Heart right ventricle (tissue), 16 donors: ENCODE results near the gene SKA2. TPM values are rescaled to one million over a fixed set of nuclear protein-coding genes. Genes with fewer than 3 reads are reported as not detected.

ENCODE experiments used
- ATAC-seq, 8 donors: fragments of 200-7000 bp; cut with Tn5 transposase; one replicate each; pipeline ENCODE4 v1.9.1; 2020; ENCODE audit warnings: mild to moderate bottlenecking in 8 of 8, moderate library complexity in 8 of 8, moderate number of reproducible peaks in 1 of 8
- DNase-seq, 2 donors: peaks; one replicate each; pipeline ENCODE4 v3.0.0-alpha.2; 2020
- H3K27ac ChIP-seq, 10 donors: fragments of 200-600 bp; sonication (generic) in 2 of 10; one replicate each; pipeline versions ENCODE4 v1.5.0 to v1.8.0; 2020 to 2022; ENCODE audit warnings: mild to moderate bottlenecking in 3 of 10
- H3K27me3 ChIP-seq, 7 donors: fragments of 200-600 bp; one replicate each; pipeline ENCODE4 v1.8.0; 2021 to 2022; ENCODE audit warnings: mild to moderate bottlenecking in 2 of 7
- H3K36me3 ChIP-seq, 9 donors: fragments of 200-600 bp; sonication (generic) in 1 of 9; one replicate each; pipeline versions ENCODE4 v1.5.0 to v1.8.0; 2020 to 2022; ENCODE audit warnings: mild to moderate bottlenecking in 2 of 9
- H3K4me1 ChIP-seq, 9 donors: fragments of 200-600 bp; sonication (generic) in 1 of 9; one replicate each; pipeline versions ENCODE4 v1.5.0 to v1.8.0; 2020 to 2022; ENCODE audit warnings: mild to moderate bottlenecking in 4 of 9
- H3K4me3 ChIP-seq, 10 donors: fragments of 200-600 bp; sonication (generic) in 2 of 10; one replicate each; pipeline versions ENCODE4 v1.5.0 to v1.8.0; 2020 to 2022; ENCODE audit warnings: mild to moderate bottlenecking in 7 of 10, moderate library complexity in 2 of 10
- H3K9me3 ChIP-seq, 11 donors: fragments of 200-600 bp in 10 of 11; sonication (generic) in 2 of 11; one replicate each; pipeline versions ENCODE4 v1.5.0 to v1.8.0; 2013 to 2022; ENCODE audit warnings: mild to moderate bottlenecking in 2 of 11, control low read depth in 1 of 11, moderate library complexity in 1 of 11
- CTCF ChIP-seq, 9 donors: fragments of 200-600 bp; sonication (generic) in 2 of 9; IDR thresholded peaks; one replicate each; pipeline versions ENCODE4 v1.5.0 to v1.8.0; 2021 to 2022; ENCODE audit warnings: antibody characterized with exemption in 9 of 9, mild to moderate bottlenecking in 5 of 9, moderate library complexity in 1 of 9
- WGBS, 2 donors: extraction: QIAGEN DNeasy Blood & Tissue Kit; methylation state at CpG; one replicate each; pipeline ENCODE4 v1.1.7; 2013; ENCODE audit warnings: inconsistent platforms in 1 of 2; 5-methylcytosine and 5-hydroxymethylcytosine counted together
- intact Hi-C, 10 donors: fragments of 100-400 bp; cut with DNase I; formaldehyde crosslinking; loops; one replicate each; pipeline versions ENCODE4 v1.11.1 to v1.14.2; 2022
- polyA plus RNA-seq, 2 donors: library from polyadenylated mRNA; stranded (reverse); fragments of 200-250 nt; gene quantifications; one replicate each; pipeline ENCODE4 v1.2.3, GENCODE V29; 2013
- total RNA-seq, 10 donors: library from RNA; stranded (reverse); fragmentation: NEBNext Ultra II Directional in 3 of 10; extraction: Animal tissue kit (Norgen Biotek cat#: 25700) in 3 of 10; gene quantifications; one replicate each; pipeline versions ENCODE4 v1.2.1 to v1.2.4, GENCODE V29; 2021 to 2023
- donor health status: Arrhythmogenic right ventricular cardiomyopathy.
- donor health status: ischemic (EF 13 %, LVEDD 7.1; RV severe dilation, severe dysfunction).
- donor health status: healthy with polysubstance abuse.
- donor health status: DM: no; HTN: yes; CAD: no.
- donor health status: DM: no; HTN: no; CAD: no.
- donor health status: ischemic (EF 25% LVEDD 6.9; RV normal size, moderate dysfunction).
- donor health status: ischemic (EF 25% LVEDD 5.7; RV mildly dilated, moderate dysfunction).
- donor health status: healthy.
- donor health status: DM: yes; HTN: yes; CAD: no.
- donor health status: Ischemic cardiomyopathy.
- donor health status: ischemic (EF 35%, LVEDD 5.7; RV mildly dilated, moderate dysfunction).
- donor health status: nonischemic (EF 11% LVEDD 7.7; RV severe dilation, severe dysfunction).
- donor health status: DM: yes; HTN: yes; CAD: no.
- donor health status: PGD.
- donor health status: ischemic (EF 29% LVEDD 5.4; RV normal size, mild dysfunction).
- donor health status: nonischemic (EF 23%, LVEDD 6.1; RV moderate dilation, normal function).

SKA2 gene
- total and polyA plus RNA-seq, 12 donors, result 28.0 to 46.4 (median 34.8) TPM

- Histone ChIP-seq H3K9me3 (no peaks in the 10 kb centered on the region), H3K4me3 (no peak overlapping the region), H3K4me1 (no peaks in the 10 kb centered on the region), H3K27ac (no peak overlapping the region), H3K36me3 (peaks cover 0 to 10% (median 0%) of the 10 kb centered on the region in 9 donors), H3K27me3 (no peaks in the 10 kb centered on the region)
- intact Hi-C loops, result no loop called here
- no peak for TF ChIP-seq CTCF (IDR thresholded peaks at IDR 0.05)
- DNase-seq, result no peak
- no peak for ATAC-seq
- WGBS, 2 donors, result 74 to 76% methylated on average over 7 of the region's 7 CpGs
Measured at GRCh38 chr17:59178266-59178985, 23.4 kb upstream of the SKA2 start.

GRCh38 chr17:59175076-59175475, 20.1 kb upstream of the SKA2 start:
- DNase-seq, result no peak
- no peaks in the 10 kb centered on the region for H3K9me3 ChIP-seq
- peaks cover 0 to 44% (median 0%) of the 10 kb centered on the region in 9 donors for H3K36me3 ChIP-seq
- ATAC-seq, result no peak
- intact Hi-C loops, result no loop called here
- no peaks in the 10 kb centered on the region for H3K27me3 ChIP-seq
- no peak overlapping the region for H3K4me3 ChIP-seq
- H3K27ac ChIP-seq, result no peak overlapping the region
- 94 to 95% methylated on average over 7 of the region's 7 CpGs for WGBS, 2 donors
- no peaks in the 10 kb centered on the region for H3K4me1 ChIP-seq
- TF ChIP-seq CTCF (IDR thresholded peaks at IDR 0.05), result no peak

- Histone ChIP-seq H3K4me1 (no peaks in the 10 kb centered on the region), H3K36me3 (peaks cover 0 to 48% (median 0%) of the 10 kb centered on the region in 9 donors), H3K27ac (no peak overlapping the region), H3K9me3 (no peaks in the 10 kb centered on the region), H3K4me3 (no peak overlapping the region), H3K27me3 (no peaks in the 10 kb centered on the region)
- no peak for DNase-seq
- WGBS, 2 donors, result 97 to 98% methylated on average over 11 of the region's 11 CpGs
- TF ChIP-seq CTCF (IDR thresholded peaks at IDR 0.05), result no peak
- intact Hi-C loops, result no loop called here
- ATAC-seq, result no peak
Measured at GRCh38 chr17:59174671-59175070, 19.7 kb upstream of the SKA2 start.

- intact Hi-C loops, result no loop called here
- Histone ChIP-seq H3K36me3 (peaks cover 0 to 52% (median 0%) of the 10 kb centered on the region in 9 donors), H3K4me1 (peaks cover 0 to 3% (median 0%) of the 10 kb centered on the region in 9 donors), H3K27ac (no peak overlapping the region), H3K4me3 (no peak overlapping the region), H3K27me3 (no peaks in the 10 kb centered on the region), H3K9me3 (no peaks in the 10 kb centered on the region)
- TF ChIP-seq CTCF (IDR thresholded peaks at IDR 0.05), result no peak
- no peak for ATAC-seq
- no peak for DNase-seq
- WGBS, 2 donors, result 97% methylated on average over 29 to 33 of the region's 33 CpGs
Measured at GRCh38 chr17:59172436-59173004, 17.5 kb upstream of the SKA2 start.
